GM21737 (cell line): Measurements from ENCODE around the gene DPEP1.
"Not testable (repeated sequence)": the region's sequence is repeated elsewhere in the genome, so short reads cannot be mapped to it uniquely, and the experiment has no call there.

Source experiments
- ATAC-seq: cut with Tn5 transposase; IDR thresholded peaks from one replicate; pipeline ENCODE4 v1.9.1; 2021; ENCODE audit warnings: mild to moderate bottlenecking, moderate library complexity; ENCODE audit not compliant: unreplicated experiment

Gene DPEP1

GRCh38 chr16:89645122-89645521 lies 31.7 kb downstream of the DPEP1 start:
- ATAC-seq = no peak

- ATAC-seq = no peak
These were observed 32.8 kb downstream of the DPEP1 start for GRCh38 chr16:89646270-89646669.

- ATAC-seq = no peak
These were observed 33.5 kb downstream of the DPEP1 start for GRCh38 chr16:89646906-89647305.

- ATAC-seq = no peak
These were observed 38.1 kb downstream of the DPEP1 start for GRCh38 chr16:89651584-89651983.

GRCh38 chr16:89653656-89654295 lies 40.3 kb downstream of the DPEP1 start:
- ATAC-seq = no peak

GRCh38 chr16:89655062-89655643 lies 41.7 kb downstream of the DPEP1 start:
- no peak for ATAC-seq

- ATAC-seq = no peak
These were observed 43.1 kb downstream of the DPEP1 start for GRCh38 chr16:89656435-89657121.

- peak; percentile 82 for ATAC-seq
These were observed 44.2 kb downstream of the DPEP1 start, which contains the start of the genes CHMP1A and SPATA33 for GRCh38 chr16:89657442-89658220. TSS of gene CHMP1A (minus strand) at chr16:89657708. CDS start at chr16:89657588, 120 bp downstream. TSS of gene SPATA33 (plus strand) at chr16:89657836. CDS start at chr16:89657912, 76 bp downstream.

- no peak for ATAC-seq
These were observed 44.9 kb downstream of the DPEP1 start for GRCh38 chr16:89658221-89658879.

GRCh38 chr16:89660146-89660545 lies 46.7 kb downstream of the DPEP1 start:
- ATAC-seq = no peak

GRCh38 chr16:89661215-89661614 lies 47.8 kb downstream of the DPEP1 start:
- ATAC-seq = no peak

GRCh38 chr16:89664238-89664637 lies 50.8 kb downstream of the DPEP1 start:
- not testable (repeated sequence) for ATAC-seq

- ATAC-seq = not testable (repeated sequence)
These were observed 53.6 kb downstream of the DPEP1 start for GRCh38 chr16:89667000-89667399.

- ATAC-seq = no peak
These were observed 54.2 kb downstream of the DPEP1 start for GRCh38 chr16:89667633-89668032.

- no peak for ATAC-seq
These were observed 55.3 kb downstream of the DPEP1 start for GRCh38 chr16:89668790-89669158.

- ATAC-seq = no peak
These were observed 56.3 kb downstream of the DPEP1 start for GRCh38 chr16:89669755-89670154.

- no peak for ATAC-seq
These were observed 57.3 kb downstream of the DPEP1 start for GRCh38 chr16:89670496-89671431.

GRCh38 chr16:89671565-89671964 lies 58.1 kb downstream of the DPEP1 start:
- not testable (repeated sequence) for ATAC-seq

GRCh38 chr16:89672177-89672941 lies 58.9 kb downstream of the DPEP1 start:
- no peak for ATAC-seq
